ENCODE measurements around the gene AHNAK2.

DNA sequence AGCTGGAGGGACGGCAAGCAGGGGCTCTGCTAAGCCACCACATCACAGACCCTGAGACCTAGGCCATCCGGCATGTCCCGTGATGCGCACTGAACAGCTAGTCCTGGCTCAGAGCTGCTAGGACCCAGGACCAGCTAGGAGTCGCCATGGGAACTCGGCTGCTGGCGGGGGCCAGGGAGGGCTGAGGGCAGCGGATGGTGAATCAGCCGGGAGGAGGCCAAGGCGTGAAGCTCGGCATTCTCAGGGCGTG lies 5.1 kb downstream of the AHNAK2 start:
- no peak for TF ChIP-seq EZH2phosphoT487 (IDR thresholded peaks at IDR 0.05; ENCODE audit: insufficient read depth, low read depth)
- TF ChIP-seq EZH2 (IDR thresholded peaks at IDR 0.05; ENCODE audit: insufficient read depth, poor library complexity, severe bottlenecking), result no peak
